GM23338 (cell line): ENCODE results near the gene SELENOO. TPM values are rescaled to one million over a fixed set of nuclear protein-coding genes. Genes with fewer than 3 reads are reported as not detected.

ENCODE experiments used
- ATAC-seq: fragments of 200-7000 bp; cut with Tn5 transposase; 3 replicates; pipeline ENCODE4 v1.9.1; 2020
- DNase-seq: peaks from one replicate; pipeline ENCODE4 v3.0.0-alpha.2; 2015; ENCODE audit warnings: low spot score
- H2AFZ ChIP-seq: fragments of 200-600 bp; sonication (generic); 2 replicates; pipeline ENCODE4 v1.8.0; 2016; ENCODE audit warnings: antibody characterized with exemption, mild to moderate bottlenecking, moderate library complexity
- H3F3A ChIP-seq: fragments of 200-600 bp; sonication (generic); replicated peaks from 2 replicates; pipeline ENCODE4 v1.8.0; 2017; ENCODE audit warnings: antibody characterized with exemption, mixed run types, low read depth
- H3K27ac ChIP-seq: fragments of 200-600 bp; sonication (generic); 2 replicates; pipeline ENCODE4 v1.6.1; 2016; ENCODE audit warnings: low read depth
- H3K27me3 ChIP-seq: fragments of 200-600 bp; sonication (generic); 2 replicates; pipeline ENCODE4 v1.8.0; 2016; ENCODE audit warnings: mild to moderate bottlenecking, mixed run types, moderate library complexity; ENCODE audit not compliant: insufficient read depth
- H3K36me3 ChIP-seq: fragments of 200-600 bp; sonication (generic); 2 replicates; pipeline ENCODE4 v1.8.0; 2016; ENCODE audit warnings: mild to moderate bottlenecking; ENCODE audit not compliant: insufficient read depth
- H3K4me1 ChIP-seq: fragments of 200-600 bp; sonication (generic); 2 replicates; pipeline ENCODE4 v1.8.0; 2016; ENCODE audit warnings: mild to moderate bottlenecking, moderate library complexity; ENCODE audit not compliant: insufficient read depth
- H3K4me2 ChIP-seq: fragments of 200-600 bp; sonication (generic); 2 replicates; pipeline ENCODE4 v1.7.1; 2017; ENCODE audit warnings: mixed run types
- H3K4me3 ChIP-seq: fragments of 200-600 bp; sonication (generic); 2 replicates; pipeline ENCODE4 v1.6.1; 2016; ENCODE audit warnings: mixed run types
- H3K79me2 ChIP-seq: fragments of 200-600 bp; sonication (generic); replicated peaks from 2 replicates; pipeline ENCODE4 v1.8.0; 2017; ENCODE audit warnings: mild to moderate bottlenecking; ENCODE audit not compliant: insufficient read depth
- H3K9me2 ChIP-seq: fragments of 200-600 bp; sonication (generic); 2 replicates; pipeline ENCODE4 v1.8.0; 2017; ENCODE audit not compliant: insufficient read depth
- H4K20me1 ChIP-seq: fragments of 200-600 bp; sonication (generic); replicated peaks from 2 replicates; pipeline ENCODE4 v1.8.0; 2017; ENCODE audit warnings: mild to moderate bottlenecking; ENCODE audit not compliant: insufficient read depth
- H3K27ac Mint-ChIP-seq: 2 replicates; pipeline ENCODE4 v1.8.0; 2020; ENCODE audit warnings: inconsistent platforms, mild to moderate bottlenecking, moderate library complexity, mixed read lengths
- H3K27me3 Mint-ChIP-seq: 3 replicates; pipeline ENCODE4 v1.8.0; 2022; ENCODE audit warnings: low read depth, mild to moderate bottlenecking, moderate library complexity, mixed read lengths, inconsistent platforms; ENCODE audit not compliant: insufficient read depth, poor library complexity
- H3K36me3 Mint-ChIP-seq: 3 replicates; pipeline ENCODE4 v1.8.0; 2021; ENCODE audit warnings: low read depth, mild to moderate bottlenecking, inconsistent platforms, moderate library complexity, mixed read lengths
- H3K4me1 Mint-ChIP-seq: 3 replicates; pipeline ENCODE4 v1.8.0; 2020; ENCODE audit warnings: mild to moderate bottlenecking, inconsistent platforms, mixed read lengths
- H3K4me3 Mint-ChIP-seq: 3 replicates; pipeline ENCODE4 v1.8.0; 2021; ENCODE audit warnings: moderate library complexity, mild to moderate bottlenecking, inconsistent platforms, mixed read lengths
- H3K9me3 Mint-ChIP-seq: 3 replicates; pipeline ENCODE4 v1.8.0; 2020; ENCODE audit warnings: moderate library complexity, mild to moderate bottlenecking, inconsistent platforms, mixed read lengths
- CREB1 ChIP-seq: fragments of 250-450 bp; sonication (Bioruptor Pico); IDR thresholded peaks from 2 replicates; pipeline ENCODE4 v1.5.0; 2020; ENCODE audit warnings: low read depth, mild to moderate bottlenecking, moderate library complexity
- EZH2 ChIP-seq: fragments of 200-600 bp; sonication (generic); IDR thresholded peaks from one replicate; pipeline ENCODE4 v1.8.0; 2017; ENCODE audit warnings: antibody characterized with exemption, mild to moderate bottlenecking, low read depth; ENCODE audit not compliant: unreplicated experiment
- EZH2phosphoT487 ChIP-seq: fragments of 200-600 bp; sonication (generic); IDR thresholded peaks from one replicate; pipeline ENCODE4 v1.8.1; 2018; ENCODE audit warnings: antibody characterized with exemption; ENCODE audit not compliant: unreplicated experiment
- NANOG ChIP-seq: IDR thresholded peaks from 2 replicates; pipeline ENCODE4 v1.6.1; 2016; ENCODE audit warnings: antibody characterized with exemption, borderline replicate concordance
- POLR2AphosphoS5 ChIP-seq: IDR thresholded peaks from 2 replicates; pipeline ENCODE4 v1.6.1; 2016; ENCODE audit warnings: antibody characterized with exemption, low read depth
- STAT1 ChIP-seq: IDR thresholded peaks from one replicate; pipeline ENCODE4 v1.6.1; 2016; ENCODE audit warnings: antibody characterized with exemption; ENCODE audit not compliant: unreplicated experiment
- ZNF462 ChIP-seq: fragments of 250-450 bp; sonication (Bioruptor Pico); IDR thresholded peaks from 2 replicates; pipeline ENCODE4 v1.5.0; 2020; ENCODE audit warnings: mild to moderate bottlenecking, moderate library complexity
- polyA plus RNA-seq: library from polyadenylated mRNA; unstranded; fragments of >200 nt; fragmentation: Nextera tagmentation; extraction: Ambion mirVana; gene quantifications from 2 replicates; pipeline ENCODE4 v1.2.1, GENCODE V29; 2016
- total RNA-seq: library from RNA; depleted of rRNA; stranded (reverse); fragments of >200 nt; shearing (Covaris generic); gene quantifications from 2 replicates; pipeline ENCODE4 v1.2.3, GENCODE V29; 2014
- TF ChIP-seq, protein P1 (sequence below), 2 experiments: fragments of 200-600 bp in 1 of 2; sonication (generic) in 1 of 2; conservative IDR thresholded peaks; 2 replicates each; pipeline versions ENCODE4 v1.5.1 to v1.6.1; 2016 to 2017; ENCODE audit warnings: antibody characterized with exemption in 2 of 2, low read depth in 2 of 2, mild to moderate bottlenecking in 2 of 2, moderate library complexity in 1 of 2
- TF ChIP-seq, protein P2 (sequence below): IDR thresholded peaks from one replicate; pipeline ENCODE4 v1.6.1; 2018; ENCODE audit warnings: antibody characterized with exemption; ENCODE audit not compliant: unreplicated experiment

SELENOO gene
- total and polyA plus RNA-seq, 2 experiments from 2014 or later: 6.8 to 21.3 TPM

- TF ChIP-seq, protein P1, sequence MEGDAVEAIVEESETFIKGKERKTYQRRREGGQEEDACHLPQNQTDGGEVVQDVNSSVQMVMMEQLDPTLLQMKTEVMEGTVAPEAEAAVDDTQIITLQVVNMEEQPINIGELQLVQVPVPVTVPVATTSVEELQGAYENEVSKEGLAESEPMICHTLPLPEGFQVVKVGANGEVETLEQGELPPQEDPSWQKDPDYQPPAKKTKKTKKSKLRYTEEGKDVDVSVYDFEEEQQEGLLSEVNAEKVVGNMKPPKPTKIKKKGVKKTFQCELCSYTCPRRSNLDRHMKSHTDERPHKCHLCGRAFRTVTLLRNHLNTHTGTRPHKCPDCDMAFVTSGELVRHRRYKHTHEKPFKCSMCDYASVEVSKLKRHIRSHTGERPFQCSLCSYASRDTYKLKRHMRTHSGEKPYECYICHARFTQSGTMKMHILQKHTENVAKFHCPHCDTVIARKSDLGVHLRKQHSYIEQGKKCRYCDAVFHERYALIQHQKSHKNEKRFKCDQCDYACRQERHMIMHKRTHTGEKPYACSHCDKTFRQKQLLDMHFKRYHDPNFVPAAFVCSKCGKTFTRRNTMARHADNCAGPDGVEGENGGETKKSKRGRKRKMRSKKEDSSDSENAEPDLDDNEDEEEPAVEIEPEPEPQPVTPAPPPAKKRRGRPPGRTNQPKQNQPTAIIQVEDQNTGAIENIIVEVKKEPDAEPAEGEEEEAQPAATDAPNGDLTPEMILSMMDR (conservative IDR thresholded peaks at IDR 0.05; ENCODE audit: low read depth in 2 of 2): no peak
- TF ChIP-seq CREB1 (CRISPR knock-in tag): no peak
- TF ChIP-seq STAT1: no peak
- TF ChIP-seq POLR2AphosphoS5: no peak
- no peak for TF ChIP-seq NANOG
- TF ChIP-seq EZH2phosphoT487: no peak
- TF ChIP-seq ZNF462 (CRISPR knock-in tag): no peak
- TF ChIP-seq, protein P2, sequence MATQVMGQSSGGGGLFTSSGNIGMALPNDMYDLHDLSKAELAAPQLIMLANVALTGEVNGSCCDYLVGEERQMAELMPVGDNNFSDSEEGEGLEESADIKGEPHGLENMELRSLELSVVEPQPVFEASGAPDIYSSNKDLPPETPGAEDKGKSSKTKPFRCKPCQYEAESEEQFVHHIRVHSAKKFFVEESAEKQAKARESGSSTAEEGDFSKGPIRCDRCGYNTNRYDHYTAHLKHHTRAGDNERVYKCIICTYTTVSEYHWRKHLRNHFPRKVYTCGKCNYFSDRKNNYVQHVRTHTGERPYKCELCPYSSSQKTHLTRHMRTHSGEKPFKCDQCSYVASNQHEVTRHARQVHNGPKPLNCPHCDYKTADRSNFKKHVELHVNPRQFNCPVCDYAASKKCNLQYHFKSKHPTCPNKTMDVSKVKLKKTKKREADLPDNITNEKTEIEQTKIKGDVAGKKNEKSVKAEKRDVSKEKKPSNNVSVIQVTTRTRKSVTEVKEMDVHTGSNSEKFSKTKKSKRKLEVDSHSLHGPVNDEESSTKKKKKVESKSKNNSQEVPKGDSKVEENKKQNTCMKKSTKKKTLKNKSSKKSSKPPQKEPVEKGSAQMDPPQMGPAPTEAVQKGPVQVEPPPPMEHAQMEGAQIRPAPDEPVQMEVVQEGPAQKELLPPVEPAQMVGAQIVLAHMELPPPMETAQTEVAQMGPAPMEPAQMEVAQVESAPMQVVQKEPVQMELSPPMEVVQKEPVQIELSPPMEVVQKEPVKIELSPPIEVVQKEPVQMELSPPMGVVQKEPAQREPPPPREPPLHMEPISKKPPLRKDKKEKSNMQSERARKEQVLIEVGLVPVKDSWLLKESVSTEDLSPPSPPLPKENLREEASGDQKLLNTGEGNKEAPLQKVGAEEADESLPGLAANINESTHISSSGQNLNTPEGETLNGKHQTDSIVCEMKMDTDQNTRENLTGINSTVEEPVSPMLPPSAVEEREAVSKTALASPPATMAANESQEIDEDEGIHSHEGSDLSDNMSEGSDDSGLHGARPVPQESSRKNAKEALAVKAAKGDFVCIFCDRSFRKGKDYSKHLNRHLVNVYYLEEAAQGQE: no peak
- TF ChIP-seq EZH2: no peak
- no peak overlapping the region for H3K4me3 Mint-ChIP-seq
- H3K4me1 Mint-ChIP-seq: peaks cover 8% of the 10 kb centered on the region; the same call in 2 of the 3 replicates
Observed at GRCh38 chr22:50264104-50264745, 63.4 kb downstream of the SELENOO start.

More at GRCh38 chr22:50264104-50264745, 63.4 kb downstream of the SELENOO start:
- ATAC-seq: no peak
- Mint-ChIP-seq H3K27ac (no peak overlapping the region), H3K9me3 (no peaks in the 10 kb centered on the region), H3K27me3 (peaks cover 45% of the 10 kb centered on the region), H3K36me3 (no peaks in the 10 kb centered on the region)
- Histone ChIP-seq H3K27ac (no peak overlapping the region), H3K4me2 (no peak overlapping the region), H3K36me3 (no peaks in the 10 kb centered on the region), H4K20me1 (no peaks in the 10 kb centered on the region; the same call in 1 of the 2 replicates), H3K4me3 (no peak overlapping the region), H2AFZ (no peak overlapping the region), H3K4me1 (peaks cover 8% of the 10 kb centered on the region), H3K27me3 (peaks cover 55% of the 10 kb centered on the region), H3K79me2 (no peaks in the 10 kb centered on the region), H3K9me2 (no peaks in the 10 kb centered on the region), H3F3A (no peaks in the 10 kb centered on the region)
- no peak for DNase-seq
